SK-N-SH treated with all-trans-retinoic acid at 6 μM for 48 hours (cell line): ENCODE results near the gene PPP1R16B.

Source experiments
- ATAC-seq: fragments of 200-7000 bp; cut with Tn5 transposase; 3 replicates; pipeline ENCODE4 v1.9.1; 2020; ENCODE audit warnings: mild to moderate bottlenecking, moderate library complexity
- ARNTL ChIP-seq: fragments of 450-650 bp; formaldehyde crosslinking; IDR thresholded peaks from 2 replicates; pipeline ENCODE4 v1.5.0; 2020; ENCODE audit warnings: low read depth, mild to moderate bottlenecking, moderate library complexity, borderline replicate concordance
- BACH2 ChIP-seq: fragments of 250-450 bp; sonication (Bioruptor Pico); IDR thresholded peaks from 2 replicates; pipeline ENCODE4 v1.9.0; 2021; ENCODE audit warnings: mild to moderate bottlenecking, borderline replicate concordance
- CSDC2 ChIP-seq: fragments of 250-450 bp; sonication (Bioruptor Pico); IDR thresholded peaks from 2 replicates; pipeline ENCODE4 v1.5.0; 2020; ENCODE audit warnings: mild to moderate bottlenecking, moderate library complexity
- ESRRG ChIP-seq: fragments of 250-450 bp; sonication (Bioruptor Pico); IDR thresholded peaks from 2 replicates; pipeline ENCODE4 v1.6.1; 2021; ENCODE audit warnings: mild to moderate bottlenecking
- GLIS3 ChIP-seq: fragments of 250-450 bp; sonication (Bioruptor Pico); IDR thresholded peaks from 2 replicates; pipeline ENCODE4 v1.5.0; 2020; ENCODE audit warnings: mild to moderate bottlenecking, moderate library complexity
- ISL1 ChIP-seq: fragments of 250-450 bp; sonication (Bioruptor Pico); IDR thresholded peaks from 2 replicates; pipeline ENCODE4 v2.1.2; 2022; ENCODE audit warnings: mild to moderate bottlenecking, moderate library complexity
- OSR1 ChIP-seq: fragments of 250-450 bp; sonication (Bioruptor Pico); IDR thresholded peaks from 2 replicates; pipeline ENCODE4 v1.8.0; 2022; ENCODE audit warnings: moderate library complexity, mild to moderate bottlenecking, inconsistent platforms
- POU6F1 ChIP-seq: fragments of 250-450 bp; sonication (Bioruptor Pico); IDR thresholded peaks from 2 replicates; pipeline ENCODE4 v1.8.0; 2021; ENCODE audit warnings: low read depth, mild to moderate bottlenecking, moderate library complexity, borderline replicate concordance
- PPARA ChIP-seq: fragments of 250-450 bp; sonication (Bioruptor Pico); IDR thresholded peaks from 2 replicates; pipeline ENCODE4 v1.5.0; 2020; ENCODE audit warnings: mild to moderate bottlenecking, borderline replicate concordance
- SNAI2 ChIP-seq: fragments of 250-450 bp; sonication (Bioruptor Pico); IDR thresholded peaks from 2 replicates; pipeline ENCODE4 v1.5.0; 2020; ENCODE audit warnings: mild to moderate bottlenecking, moderate library complexity
- TCF4 ChIP-seq: fragments of 250-450 bp; sonication (Bioruptor Pico); IDR thresholded peaks from 2 replicates; pipeline ENCODE4 v1.8.0; 2021; ENCODE audit warnings: mild to moderate bottlenecking, moderate library complexity, borderline replicate concordance
- TOX ChIP-seq: fragments of 250-450 bp; sonication (Bioruptor Pico); IDR thresholded peaks from 2 replicates; pipeline ENCODE4 v1.8.0; 2021; ENCODE audit warnings: mild to moderate bottlenecking, moderate library complexity, borderline replicate concordance
- ZC3H10 ChIP-seq: fragments of 250-450 bp; sonication (Bioruptor Pico); IDR thresholded peaks from 2 replicates; pipeline ENCODE4 v1.5.1; 2021; ENCODE audit warnings: mild to moderate bottlenecking, moderate library complexity
- ZFP3 ChIP-seq: fragments of 250-450 bp; sonication (Bioruptor Pico); IDR thresholded peaks from 2 replicates; pipeline ENCODE4 v1.5.0; 2020; ENCODE audit warnings: mild to moderate bottlenecking, moderate library complexity
- ZFP30 ChIP-seq: fragments of 450-650 bp; formaldehyde crosslinking; IDR thresholded peaks from 2 replicates; pipeline ENCODE4 v1.5.0; 2022; ENCODE audit warnings: mild to moderate bottlenecking, moderate library complexity
- ZNF565 ChIP-seq: fragments of 450-650 bp; formaldehyde crosslinking; conservative IDR thresholded peaks from 2 replicates; pipeline ENCODE4 v1.5.0; 2020; ENCODE audit warnings: low read depth, mild to moderate bottlenecking, moderate library complexity
- ZNF70 ChIP-seq: fragments of 450-650 bp; formaldehyde crosslinking; IDR thresholded peaks from 2 replicates; pipeline ENCODE4 v1.5.0; 2020; ENCODE audit warnings: mild to moderate bottlenecking, moderate library complexity
- ZNF8 ChIP-seq: fragments of 450-650 bp; formaldehyde crosslinking; IDR thresholded peaks from 2 replicates; pipeline ENCODE4 v1.5.0; 2020; ENCODE audit warnings: mild to moderate bottlenecking, moderate library complexity
- TF ChIP-seq, protein P1 (sequence below): fragments of 250-450 bp; sonication (Bioruptor Pico); IDR thresholded peaks from 2 replicates; pipeline ENCODE4 v1.5.1; 2021; ENCODE audit warnings: mild to moderate bottlenecking, moderate library complexity
- TF ChIP-seq, protein P2 (sequence below): fragments of 250-450 bp; sonication (Bioruptor Pico); IDR thresholded peaks from 2 replicates; pipeline ENCODE4 v1.5.0; 2020; ENCODE audit warnings: mild to moderate bottlenecking, moderate library complexity
- TF ChIP-seq, protein P3 (sequence below): fragments of 250-450 bp; sonication (Bioruptor Pico); IDR thresholded peaks from 2 replicates; pipeline ENCODE4 v1.8.0; 2020; ENCODE audit warnings: mild to moderate bottlenecking, moderate library complexity, borderline replicate concordance
- TF ChIP-seq, protein P4 (sequence below): fragments of 250-450 bp; sonication (Bioruptor Pico); IDR thresholded peaks from 2 replicates; pipeline ENCODE4 v1.5.1; 2020; ENCODE audit warnings: low read depth, mild to moderate bottlenecking, moderate library complexity

Gene PPP1R16B

DNA sequence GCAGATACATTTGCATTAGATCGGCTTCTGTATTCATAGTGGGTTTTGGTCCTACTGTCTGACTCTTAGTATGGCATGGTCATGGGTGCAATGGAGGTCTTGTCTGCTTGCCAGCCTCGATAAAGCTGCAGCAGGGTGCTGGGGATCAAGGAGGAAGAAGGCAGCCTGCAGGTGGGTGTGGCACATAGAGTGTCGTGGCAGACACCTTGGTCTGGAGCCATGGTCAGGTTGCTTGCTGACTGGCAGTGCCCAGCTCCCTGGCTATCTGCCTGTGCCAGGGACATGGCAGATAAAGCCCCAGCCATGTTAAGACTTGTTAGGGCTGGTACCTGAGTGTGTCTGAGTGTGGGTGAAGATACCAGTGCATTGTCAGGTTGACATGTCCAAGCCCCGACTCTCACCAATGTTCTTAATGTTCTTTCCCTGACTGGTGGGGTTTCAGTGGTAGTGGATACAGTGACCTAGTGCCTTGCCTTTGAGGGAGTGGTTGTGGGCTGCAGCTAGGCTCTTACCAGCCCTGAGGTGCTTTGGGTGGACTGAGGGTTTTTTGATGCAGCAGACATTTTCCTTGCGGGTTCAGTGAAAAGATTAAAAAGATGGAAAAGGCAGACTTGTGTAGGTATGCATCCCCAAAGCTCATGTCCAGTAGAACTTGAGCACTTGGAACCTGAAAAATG lies 122.5 kb downstream of the PPP1R16B start:
- TF ChIP-seq TCF4 (CRISPR knock-in tag) (no peak), BACH2 (CRISPR knock-in tag) (no peak), ZNF70 (CRISPR knock-in tag) (no peak), GLIS3 (CRISPR knock-in tag) (no peak), PPARA (no peak), OSR1 (no peak), ZFP30 (CRISPR knock-in tag) (no peak), CSDC2 (no peak), ARNTL (no peak), POU6F1 (CRISPR knock-in tag) (no peak), ISL1 (CRISPR knock-in tag) (no peak), SNAI2 (CRISPR knock-in tag) (no peak), ZNF8 (CRISPR knock-in tag) (no peak), ESRRG (CRISPR knock-in tag) (no peak)
- TF ChIP-seq, protein P1, sequence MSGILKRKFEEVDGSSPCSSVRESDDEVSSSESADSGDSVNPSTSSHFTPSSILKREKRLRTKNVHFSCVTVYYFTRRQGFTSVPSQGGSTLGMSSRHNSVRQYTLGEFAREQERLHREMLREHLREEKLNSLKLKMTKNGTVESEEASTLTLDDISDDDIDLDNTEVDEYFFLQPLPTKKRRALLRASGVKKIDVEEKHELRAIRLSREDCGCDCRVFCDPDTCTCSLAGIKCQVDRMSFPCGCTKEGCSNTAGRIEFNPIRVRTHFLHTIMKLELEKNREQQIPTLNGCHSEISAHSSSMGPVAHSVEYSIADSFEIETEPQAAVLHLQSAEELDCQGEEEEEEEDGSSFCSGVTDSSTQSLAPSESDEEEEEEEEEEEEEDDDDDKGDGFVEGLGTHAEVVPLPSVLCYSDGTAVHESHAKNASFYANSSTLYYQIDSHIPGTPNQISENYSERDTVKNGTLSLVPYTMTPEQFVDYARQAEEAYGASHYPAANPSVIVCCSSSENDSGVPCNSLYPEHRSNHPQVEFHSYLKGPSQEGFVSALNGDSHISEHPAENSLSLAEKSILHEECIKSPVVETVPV (CRISPR knock-in tag) = no peak
- TF ChIP-seq, protein P2, sequence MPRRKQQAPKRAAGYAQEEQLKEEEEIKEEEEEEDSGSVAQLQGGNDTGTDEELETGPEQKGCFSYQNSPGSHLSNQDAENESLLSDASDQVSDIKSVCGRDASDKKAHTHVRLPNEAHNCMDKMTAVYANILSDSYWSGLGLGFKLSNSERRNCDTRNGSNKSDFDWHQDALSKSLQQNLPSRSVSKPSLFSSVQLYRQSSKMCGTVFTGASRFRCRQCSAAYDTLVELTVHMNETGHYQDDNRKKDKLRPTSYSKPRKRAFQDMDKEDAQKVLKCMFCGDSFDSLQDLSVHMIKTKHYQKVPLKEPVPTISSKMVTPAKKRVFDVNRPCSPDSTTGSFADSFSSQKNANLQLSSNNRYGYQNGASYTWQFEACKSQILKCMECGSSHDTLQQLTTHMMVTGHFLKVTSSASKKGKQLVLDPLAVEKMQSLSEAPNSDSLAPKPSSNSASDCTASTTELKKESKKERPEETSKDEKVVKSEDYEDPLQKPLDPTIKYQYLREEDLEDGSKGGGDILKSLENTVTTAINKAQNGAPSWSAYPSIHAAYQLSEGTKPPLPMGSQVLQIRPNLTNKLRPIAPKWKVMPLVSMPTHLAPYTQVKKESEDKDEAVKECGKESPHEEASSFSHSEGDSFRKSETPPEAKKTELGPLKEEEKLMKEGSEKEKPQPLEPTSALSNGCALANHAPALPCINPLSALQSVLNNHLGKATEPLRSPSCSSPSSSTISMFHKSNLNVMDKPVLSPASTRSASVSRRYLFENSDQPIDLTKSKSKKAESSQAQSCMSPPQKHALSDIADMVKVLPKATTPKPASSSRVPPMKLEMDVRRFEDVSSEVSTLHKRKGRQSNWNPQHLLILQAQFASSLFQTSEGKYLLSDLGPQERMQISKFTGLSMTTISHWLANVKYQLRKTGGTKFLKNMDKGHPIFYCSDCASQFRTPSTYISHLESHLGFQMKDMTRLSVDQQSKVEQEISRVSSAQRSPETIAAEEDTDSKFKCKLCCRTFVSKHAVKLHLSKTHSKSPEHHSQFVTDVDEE = no peak
- TF ChIP-seq, protein P3, sequence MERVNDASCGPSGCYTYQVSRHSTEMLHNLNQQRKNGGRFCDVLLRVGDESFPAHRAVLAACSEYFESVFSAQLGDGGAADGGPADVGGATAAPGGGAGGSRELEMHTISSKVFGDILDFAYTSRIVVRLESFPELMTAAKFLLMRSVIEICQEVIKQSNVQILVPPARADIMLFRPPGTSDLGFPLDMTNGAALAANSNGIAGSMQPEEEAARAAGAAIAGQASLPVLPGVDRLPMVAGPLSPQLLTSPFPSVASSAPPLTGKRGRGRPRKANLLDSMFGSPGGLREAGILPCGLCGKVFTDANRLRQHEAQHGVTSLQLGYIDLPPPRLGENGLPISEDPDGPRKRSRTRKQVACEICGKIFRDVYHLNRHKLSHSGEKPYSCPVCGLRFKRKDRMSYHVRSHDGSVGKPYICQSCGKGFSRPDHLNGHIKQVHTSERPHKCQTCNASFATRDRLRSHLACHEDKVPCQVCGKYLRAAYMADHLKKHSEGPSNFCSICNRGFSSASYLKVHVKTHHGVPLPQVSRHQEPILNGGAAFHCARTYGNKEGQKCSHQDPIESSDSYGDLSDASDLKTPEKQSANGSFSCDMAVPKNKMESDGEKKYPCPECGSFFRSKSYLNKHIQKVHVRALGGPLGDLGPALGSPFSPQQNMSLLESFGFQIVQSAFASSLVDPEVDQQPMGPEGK (CRISPR knock-in tag) = no peak
- TF ChIP-seq, protein P4, sequence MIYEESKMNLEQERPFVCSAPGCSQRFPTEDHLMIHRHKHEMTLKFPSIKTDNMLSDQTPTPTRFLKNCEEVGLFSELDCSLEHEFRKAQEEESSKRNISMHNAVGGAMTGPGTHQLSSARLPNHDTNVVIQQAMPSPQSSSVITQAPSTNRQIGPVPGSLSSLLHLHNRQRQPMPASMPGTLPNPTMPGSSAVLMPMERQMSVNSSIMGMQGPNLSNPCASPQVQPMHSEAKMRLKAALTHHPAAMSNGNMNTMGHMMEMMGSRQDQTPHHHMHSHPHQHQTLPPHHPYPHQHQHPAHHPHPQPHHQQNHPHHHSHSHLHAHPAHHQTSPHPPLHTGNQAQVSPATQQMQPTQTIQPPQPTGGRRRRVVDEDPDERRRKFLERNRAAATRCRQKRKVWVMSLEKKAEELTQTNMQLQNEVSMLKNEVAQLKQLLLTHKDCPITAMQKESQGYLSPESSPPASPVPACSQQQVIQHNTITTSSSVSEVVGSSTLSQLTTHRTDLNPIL (CRISPR knock-in tag) = no peak
- no peak for ATAC-seq

GRCh38 chr20:38930242-38930569 lies 124.7 kb downstream of the PPP1R16B start:
- no peak for ATAC-seq
- no peak for TF ChIP-seq ZFP3
- no peak for TF ChIP-seq ZNF565 (CRISPR knock-in tag)
- no peak for TF ChIP-seq ZC3H10 (CRISPR knock-in tag)
- TF ChIP-seq, protein P4 (CRISPR knock-in tag) = no peak
- no peak for TF ChIP-seq OSR1
- no peak for TF ChIP-seq ISL1 (CRISPR knock-in tag)
- no peak for TF ChIP-seq POU6F1 (CRISPR knock-in tag)
- no peak for TF ChIP-seq ARNTL
- TF ChIP-seq GLIS3 (CRISPR knock-in tag) = no peak
- TF ChIP-seq TOX (CRISPR knock-in tag) = no peak
- TF ChIP-seq ESRRG (CRISPR knock-in tag) = no peak
- TF ChIP-seq CSDC2 = no peak
- TF ChIP-seq, protein P1 (CRISPR knock-in tag) = no peak
- TF ChIP-seq, protein P2 = no peak
